K562 (cell line): Measurements from ENCODE around the gene MAU2. TPM values are rescaled to one million over a fixed set of nuclear protein-coding genes. Genes with fewer than 3 reads are reported as not detected.

Experiments
- ATAC-seq: fragments of 200-7000 bp; cut with Tn5 transposase; 3 replicates; pipeline ENCODE4 v1.9.1; 2020; ENCODE audit warnings: moderate library complexity
- BruUV-seq: library from RNA; stranded (reverse); fragments of 400-500 nt; replicated peaks from 2 replicates; lab custom pipeline; 2021; lab: Mats Ljungman, UMichigan
- CTCF ChIA-PET: fragments of 300-600 bp; formaldehyde crosslinking; extraction: SDS; loops from one replicate; lab custom pipeline; 2021; ENCODE audit warnings: low intra/inter-chr PET ratio; lab: Yijun Ruan, JAX
- POLR2A ChIA-PET: fragments of 300-600, 350-650 bp; sonication (Branson Sonifier 250); formaldehyde crosslinking; extraction: SDS; loops from one replicate; lab custom pipeline; 2021; ENCODE audit warnings: antibody characterized with exemption, inconsistent platforms; lab: Yijun Ruan, JAX
- DNase-seq, 4 experiments: peaks; one replicate each; pipeline versions ENCODE4 v3.0.0 to v3.0.0-alpha.2; 2011 to 2018; ENCODE audit warnings: low spot score in 3 of 4, mixed read lengths in 3 of 4; ENCODE audit errors: extremely low read depth in 1 of 4
- FAIRE-seq: peaks from 2 replicates; lab custom pipeline; 2011; peaks lifted over from hg19 to GRCh38; lab: Jason Lieb, UNC
- H2AFZ ChIP-seq: 2 replicates; pipeline ENCODE4 v1.6.0; 2011; ENCODE audit warnings: low read depth, low read length, control low read depth, inconsistent platforms
- H3K27ac ChIP-seq: fragments of 200-600 bp; 3 replicates; pipeline ENCODE4 v1.8.0; 2011; ENCODE audit warnings: low read depth, mild to moderate bottlenecking, control low read depth, inconsistent platforms, low read length, moderate library complexity, mixed read lengths; ENCODE audit errors: extremely low read depth
- H3K27me3 ChIP-seq, 2 experiments: fragments of 300-600 bp in 1 of 2; 2 replicates in 1 of 2; 3 replicates in 1 of 2; pipeline versions ENCODE4 v1.6.0 to v1.8.0; 2011; ENCODE audit warnings: inconsistent platforms in 2 of 2, low read length in 2 of 2, mild to moderate bottlenecking in 1 of 2, mixed read lengths in 1 of 2, moderate library complexity in 1 of 2; ENCODE audit not compliant: control insufficient read depth in 2 of 2, insufficient read depth in 2 of 2
- H3K36me3 ChIP-seq: fragments of 300-600 bp; 3 replicates; pipeline ENCODE4 v1.8.0; 2011; ENCODE audit warnings: mild to moderate bottlenecking, low read length, inconsistent platforms; ENCODE audit not compliant: control insufficient read depth, insufficient read depth
- H3K4me1 ChIP-seq, 2 experiments: fragments of 200-600 bp in 1 of 2; replicated peaks in 1 of 2; 2 replicates in 1 of 2; 3 replicates in 1 of 2; pipeline versions ENCODE4 v1.5.1 to v1.8.0; 2011; ENCODE audit warnings: inconsistent platforms in 2 of 2, low read length in 2 of 2, mild to moderate bottlenecking in 1 of 2, mixed read lengths in 1 of 2, moderate library complexity in 1 of 2; ENCODE audit not compliant: control insufficient read depth in 2 of 2, insufficient read depth in 2 of 2
- H3K4me2 ChIP-seq: 2 replicates; pipeline ENCODE4 v1.6.1; 2011; ENCODE audit warnings: low read length, control low read depth, inconsistent platforms, mixed read lengths; ENCODE audit not compliant: insufficient read depth
- H3K4me3 ChIP-seq: fragments of 200-600 bp; sonication (generic), shearing (Covaris generic); 2 replicates; pipeline ENCODE4 v1.5.1; 2016; ENCODE audit warnings: control low read depth, inconsistent platforms
- H3K79me2 ChIP-seq: fragments of 200-600 bp; 3 replicates; pipeline ENCODE4 v1.8.0; 2011; ENCODE audit warnings: low read length, inconsistent platforms; ENCODE audit not compliant: control insufficient read depth, insufficient read depth
- H3K9ac ChIP-seq, 2 experiments: 2 replicates each; pipeline versions ENCODE4 v1.6.0 to v1.6.1; 2011; ENCODE audit warnings: low read depth in 2 of 2, low read length in 2 of 2, control low read depth in 1 of 2, inconsistent platforms in 1 of 2, mild to moderate bottlenecking in 1 of 2, mixed read lengths in 1 of 2; ENCODE audit not compliant: insufficient read depth in 1 of 2
- H3K9me1 ChIP-seq: one replicate; pipeline ENCODE4 v1.6.0; 2011; ENCODE audit warnings: inconsistent platforms, mild to moderate bottlenecking, low read length, moderate library complexity; ENCODE audit not compliant: control insufficient read depth, insufficient read depth
- H3K9me3 ChIP-seq: replicated peaks from 2 replicates; pipeline ENCODE4 v1.5.1; 2011; ENCODE audit warnings: low read depth, low read length, inconsistent platforms; ENCODE audit not compliant: control insufficient read depth, insufficient read depth
- H4K20me1 ChIP-seq: replicated peaks from 2 replicates; pipeline ENCODE4 v1.6.1; 2011; ENCODE audit warnings: low read length, inconsistent platforms, mixed read lengths; ENCODE audit not compliant: control insufficient read depth, insufficient read depth
- ATF3 ChIP-seq, 2 experiments: fragments of 450-650 bp in 1 of 2; sonication (generic) in 1 of 2; formaldehyde crosslinking in 1 of 2; IDR thresholded peaks in 1 of 2; conservative IDR thresholded peaks in 1 of 2; 2 replicates each; pipeline versions ENCODE4 v1.6.1 to v1.8.1; 2016 to 2023; ENCODE audit warnings: mild to moderate bottlenecking in 2 of 2, moderate library complexity in 2 of 2, inconsistent platforms in 1 of 2, missing genetic modification reagents in 1 of 2
- C11orf30 ChIP-seq: fragments of 450-650 bp; IDR thresholded peaks from 2 replicates; pipeline ENCODE4 v1.6.1; 2016; ENCODE audit warnings: low read depth, mild to moderate bottlenecking
- E2F3 ChIP-seq: fragments of 250-450 bp; sonication (Bioruptor Pico); IDR thresholded peaks from 2 replicates; pipeline ENCODE4 v1.4.0; 2020; ENCODE audit warnings: mild to moderate bottlenecking
- EP300 ChIP-seq: IDR thresholded peaks from 2 replicates; pipeline ENCODE4 v1.6.1; 2012; ENCODE audit warnings: low read length, improper control_type of control experiment
- FOXK1 ChIP-seq: sonication (generic); formaldehyde crosslinking; IDR thresholded peaks from 2 replicates; pipeline ENCODE4 v1.8.0; 2022; ENCODE audit warnings: missing genetic modification reagents, mild to moderate bottlenecking, borderline replicate concordance
- TCF7 ChIP-seq: sonication (generic); IDR thresholded peaks from 2 replicates; pipeline ENCODE4 v1.6.1; 2016; ENCODE audit warnings: antibody characterized with exemption, borderline replicate concordance
- TEAD1 ChIP-seq, 2 experiments: fragments of 450-650 bp in 1 of 2; sonication (generic) in 1 of 2; formaldehyde crosslinking; IDR thresholded peaks; 2 replicates each; pipeline versions ENCODE4 v1.4.0 to v1.8.0; 2020 to 2022; ENCODE audit warnings: mild to moderate bottlenecking in 2 of 2, missing genetic modification reagents in 1 of 2
- XRCC3 ChIP-seq: fragments of 450-650 bp; IDR thresholded peaks from 2 replicates; pipeline ENCODE4 v1.6.1; 2017; ENCODE audit warnings: mild to moderate bottlenecking, moderate library complexity
- ZNF592 ChIP-seq: fragments of 450-650 bp; IDR thresholded peaks from 2 replicates; pipeline ENCODE4 v1.6.1; 2017; ENCODE audit warnings: antibody characterized with exemption, mild to moderate bottlenecking
- ZZZ3 ChIP-seq: fragments of 450-650 bp; IDR thresholded peaks from 2 replicates; pipeline ENCODE4 v1.6.1; 2016; ENCODE audit warnings: antibody characterized with exemption, mild to moderate bottlenecking, moderate library complexity
- WGBS: fragments of 100-300 bp; shearing (Covaris generic); methylation state at CpG from one replicate; pipeline ENCODE4 v1.1.6; 2016; ENCODE audit warnings: low coverage, mixed read lengths; ENCODE audit not compliant: insufficient coverage; ENCODE audit errors: missing lambda C conversion rate; 5-methylcytosine and 5-hydroxymethylcytosine counted together
- in situ Hi-C: fragments of 300-500 bp; cut with MboI; formaldehyde crosslinking; loops from 4 replicates; pipeline ENCODE4 v1.15.0; 2018; ENCODE audit warnings: inconsistent platforms, mixed read lengths
- intact Hi-C: fragments of 100-400 bp; cut with micrococcal nuclease; formaldehyde crosslinking; loops from 2 replicates; pipeline ENCODE4 v1.14.2; 2022
- polyA plus RNA-seq, 8 experiments: library from polyadenylated mRNA; depleted of rRNA in 4 of 8; stranded (reverse) in 5 of 8; unstranded in 3 of 8; fragments of >200 nt; fragmentation: Nextera tagmentation in 2 of 8; fragmentation: Illumina TruSeq in 1 of 8; extraction: Ambion mirVana in 2 of 8; extraction: Trizol in 1 of 8; gene quantifications; 2 replicates each; pipeline versions ENCODE4 v1.2.1 to v1.2.3, GENCODE V29; 2011 to 2014; ENCODE audit warnings: inconsistent platforms in 1 of 8, missing spikeins in 1 of 8
- total RNA-seq, 7 experiments: library from RNA; depleted of rRNA in 6 of 7; stranded (reverse); fragments of >200 nt in 6 of 7; fragmentation: Illumina TruSeq in 2 of 7; extraction: Trizol in 2 of 7; gene quantifications; 2 replicates each; pipeline versions ENCODE4 v1.2.1 to v1.2.3, GENCODE V29; 2011 to 2021; ENCODE audit warnings: low replicate concordance in 1 of 7
- TF ChIP-seq, protein P1 (sequence below): sonication (generic); IDR thresholded peaks from 2 replicates; pipeline ENCODE4 v1.6.1; 2016

MAU2 gene
- total and polyA plus RNA-seq, 9 of the 15 experiments (the other 6 are each of a cell fraction or from before 2014, with no cell fraction given), result 1.2 to 48.1 (median 19.4) TPM

DNA sequence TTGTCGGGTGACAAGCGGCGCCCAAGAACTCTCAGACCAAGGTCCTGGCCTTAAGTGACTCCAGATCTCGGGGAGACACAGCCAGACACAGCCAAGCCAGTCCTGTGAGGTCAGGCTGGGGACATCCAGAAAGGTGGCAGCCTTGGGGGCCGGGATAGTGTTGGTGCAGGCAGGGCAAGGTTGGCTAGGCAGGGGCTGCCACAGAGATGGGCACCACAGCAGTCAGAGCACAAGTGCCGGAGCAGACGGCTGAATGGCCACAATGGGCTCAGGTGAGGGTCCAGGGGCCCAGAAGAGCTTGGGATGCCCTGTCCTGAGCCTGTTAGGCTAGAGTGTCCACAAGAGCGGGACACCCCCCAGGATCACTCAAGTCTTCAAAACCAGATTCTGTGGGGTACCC lies 32.2 kb downstream of the MAU2 start (continued):
- no peak for TF ChIP-seq E2F3 (CRISPR knock-in tag)
- no peak for TF ChIP-seq TEAD1 (CRISPR knock-in tag; IDR thresholded peaks at IDR 0.05)
- TF ChIP-seq ATF3 (IDR thresholded peaks at IDR 0.05), result no peak
- TF ChIP-seq ATF3 (CRISPR knock-in tag; conservative IDR thresholded peaks at IDR 0.05), result no peak
- TF ChIP-seq XRCC3, result no peak
- TF ChIP-seq ZZZ3, result no peak
- TF ChIP-seq FOXK1 (CRISPR knock-in tag), result no peak
- TF ChIP-seq C11orf30, result no peak
- no peak for TF ChIP-seq EP300

GRCh38 chr19:19354007-19354406 lies 33.4 kb downstream of the MAU2 start:
- Histone ChIP-seq H3K9me1 (no peaks in the 10 kb centered on the region), H3K27ac (no peak overlapping the region), H3K9me3 (no peaks in the 10 kb centered on the region), H3K9ac (no peak overlapping the region; a peak in 2 of 4 replicates), H3K79me2 (no peaks in the 10 kb centered on the region), H3K4me2 (no peak overlapping the region), H3K36me3 (peaks cover 55% of the 10 kb centered on the region; the same call in 2 of the 3 replicates), H2AFZ (no peak overlapping the region), H3K4me3 (no peak overlapping the region), H4K20me1 (no peaks in the 10 kb centered on the region), H3K4me1 (peaks cover 0 to 11% of the 10 kb centered on the region in 2 experiments; a peak in 2 of 5 replicates), H3K27me3 (no peaks in the 10 kb centered on the region)
- DNase-seq (no peak), FAIRE-seq (no peak), ATAC-seq (no peak)
- CTCF ChIA-PET, result no interaction called here
- TF ChIP-seq TCF7, result no peak
- TF ChIP-seq ZNF592, result no peak
- TF ChIP-seq C11orf30, result no peak
- TF ChIP-seq, protein P1, sequence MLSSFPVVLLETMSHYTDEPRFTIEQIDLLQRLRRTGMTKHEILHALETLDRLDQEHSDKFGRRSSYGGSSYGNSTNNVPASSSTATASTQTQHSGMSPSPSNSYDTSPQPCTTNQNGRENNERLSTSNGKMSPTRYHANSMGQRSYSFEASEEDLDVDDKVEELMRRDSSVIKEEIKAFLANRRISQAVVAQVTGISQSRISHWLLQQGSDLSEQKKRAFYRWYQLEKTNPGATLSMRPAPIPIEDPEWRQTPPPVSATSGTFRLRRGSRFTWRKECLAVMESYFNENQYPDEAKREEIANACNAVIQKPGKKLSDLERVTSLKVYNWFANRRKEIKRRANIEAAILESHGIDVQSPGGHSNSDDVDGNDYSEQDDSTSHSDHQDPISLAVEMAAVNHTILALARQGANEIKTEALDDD, result no peak
- intact Hi-C loops, result no loop called here
- in situ Hi-C loops, result no loop called here
- no TSS peak for BruUV-seq
- POLR2A ChIA-PET, result interaction anchor here (0.6 to 1.7 kb wide), 3 partner anchors 11 to 19 kb away, joined by 3 to 7 read pairs (median 3); no protein-coding TSS in a partner anchor
- 91% methylated on average over 4 of the region's 5 CpGs for WGBS
